ENCODE results near the gene IFNLR1. TPM values are rescaled to one million over a fixed set of nuclear protein-coding genes. Genes with fewer than 3 reads are reported as not detected.
"Not testable (repeated sequence)": the region's sequence is repeated elsewhere in the genome, so short reads cannot be mapped to it uniquely, and the experiment has no call there.

Gene IFNLR1
- total RNA-seq, 2 experiments from 2014 or later: 6.2 to 7.9 TPM

DNA sequence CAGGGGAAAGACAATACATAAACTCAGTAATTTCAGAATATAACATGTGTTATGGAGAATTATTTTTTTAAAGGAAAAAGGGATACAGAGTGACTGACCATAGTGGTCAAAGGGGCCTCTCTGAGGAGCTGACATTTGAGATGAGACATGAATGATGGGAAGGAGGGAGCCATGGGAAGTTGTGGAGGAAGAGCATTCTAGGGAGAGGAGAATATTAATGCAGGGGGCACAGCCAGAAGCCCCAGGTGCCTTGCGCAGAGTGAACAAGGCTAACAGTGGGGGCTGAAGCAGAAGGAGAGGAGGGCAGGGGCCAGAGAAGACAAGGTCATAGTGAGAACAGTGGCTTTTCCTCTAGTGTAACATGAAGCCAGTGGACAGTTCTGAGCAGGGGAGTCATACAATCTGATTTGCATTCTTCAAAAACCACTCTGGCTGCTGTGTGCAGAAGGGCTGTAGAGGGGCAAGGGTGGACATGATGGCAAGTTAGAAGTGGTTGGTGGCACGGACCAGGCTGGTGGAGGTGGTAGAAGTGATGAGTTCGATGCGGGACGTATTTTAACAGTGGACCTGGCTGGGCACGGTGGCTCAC, 28.2 kb upstream of the IFNLR1 start:
- DNase-seq: no peak
- no peak overlapping the region for H3K4me3 Mint-ChIP-seq
- ATAC-seq (ENCODE audit: low read depth): no peak
- POLR2A ChIA-PET: no interaction called here
- no peaks in the 10 kb centered on the region for H3K36me3 Mint-ChIP-seq
- peaks cover 5% of the 10 kb centered on the region for H3K9me3 Mint-ChIP-seq
- peaks cover 44% of the 10 kb centered on the region for H3K27me3 Mint-ChIP-seq
- H3K27ac Mint-ChIP-seq: no peak overlapping the region
- H3K4me1 Mint-ChIP-seq: no peaks in the 10 kb centered on the region

DNA sequence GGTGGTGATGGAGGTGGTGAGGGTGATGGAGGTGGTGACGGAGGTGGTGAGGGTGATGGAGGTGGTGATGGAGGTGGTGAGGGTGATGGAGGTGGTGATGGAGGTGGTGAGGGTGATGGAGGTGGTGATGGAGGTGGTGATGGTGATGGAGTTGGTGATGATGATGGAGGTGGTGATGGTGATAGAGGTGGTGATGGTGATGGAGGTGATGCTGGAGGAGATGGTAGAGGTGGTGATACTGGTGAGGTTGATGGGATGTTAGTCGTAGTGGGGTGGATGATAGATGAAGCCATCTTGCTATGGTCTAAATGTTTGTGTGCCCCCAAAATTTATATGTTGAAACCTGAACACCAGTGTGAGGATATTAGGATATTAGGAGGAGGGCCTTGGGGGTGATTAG, 25.3 kb upstream of the IFNLR1 start:
- ATAC-seq (ENCODE audit: low read depth) (no peak), DNase-seq (no peak)
- H3K4me3 Mint-ChIP-seq: no peak overlapping the region
- POLR2A ChIA-PET: no interaction called here
- peaks cover 5% of the 10 kb centered on the region for H3K9me3 Mint-ChIP-seq
- peaks cover 28% of the 10 kb centered on the region for H3K27me3 Mint-ChIP-seq
- no peak overlapping the region for H3K27ac Mint-ChIP-seq
- no peaks in the 10 kb centered on the region for H3K4me1 Mint-ChIP-seq
- no peaks in the 10 kb centered on the region for H3K36me3 Mint-ChIP-seq

DNA sequence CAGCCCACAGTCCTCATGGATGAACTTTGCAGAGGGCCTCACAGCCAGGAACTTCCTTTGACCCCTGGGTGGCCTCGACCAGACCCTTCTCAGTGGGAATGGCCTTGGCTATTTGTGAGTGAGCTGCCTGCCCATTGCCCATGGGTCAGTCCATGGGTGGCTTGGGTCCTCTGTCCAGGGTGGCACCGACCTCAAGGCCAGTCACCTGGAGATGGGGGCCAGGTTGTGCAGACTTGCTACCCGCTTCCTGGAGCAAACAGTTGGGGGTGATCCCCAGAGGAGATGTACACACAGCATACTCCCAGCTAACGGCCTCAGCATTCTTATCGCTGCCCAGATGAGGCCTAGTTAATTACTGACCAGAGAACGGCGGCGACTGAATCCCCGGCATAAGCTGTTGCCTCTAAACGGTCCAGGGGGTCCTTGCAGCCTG, 23.1 kb upstream of the IFNLR1 start:
- H3K27me3 Mint-ChIP-seq: peaks cover 15% of the 10 kb centered on the region
- no peak overlapping the region for H3K27ac Mint-ChIP-seq
- no peaks in the 10 kb centered on the region for H3K4me1 Mint-ChIP-seq
- DNase-seq: no peak
- H3K9me3 Mint-ChIP-seq: peaks cover 5% of the 10 kb centered on the region
- no peaks in the 10 kb centered on the region for H3K36me3 Mint-ChIP-seq
- POLR2A ChIA-PET: no interaction called here
- ATAC-seq (ENCODE audit: low read depth): no peak
- no peak overlapping the region for H3K4me3 Mint-ChIP-seq

DNA sequence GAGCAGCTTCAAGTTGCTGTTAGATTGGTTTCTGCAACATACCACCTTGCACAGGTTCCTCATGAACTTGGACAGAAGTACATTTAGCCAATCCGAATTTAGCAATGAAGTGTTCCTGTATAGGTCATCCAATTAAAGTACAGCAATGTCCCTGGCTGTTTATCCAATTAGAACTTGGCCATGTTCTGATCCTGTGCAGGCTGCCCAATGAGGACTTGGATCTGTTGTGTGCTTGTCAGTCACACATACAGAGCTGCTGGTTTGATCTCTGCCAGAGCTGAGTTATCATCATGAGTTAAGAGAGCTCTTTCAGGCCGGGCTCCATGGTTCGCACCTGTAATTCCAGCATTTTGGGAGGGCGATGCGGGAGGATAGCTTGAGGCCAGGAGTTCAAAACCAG, 22.0 kb upstream of the IFNLR1 start:
- no peak overlapping the region for H3K27ac Mint-ChIP-seq
- H3K4me3 Mint-ChIP-seq: no peak overlapping the region
- H3K36me3 Mint-ChIP-seq: no peaks in the 10 kb centered on the region
- ATAC-seq (ENCODE audit: low read depth): no peak
- peaks cover 9% of the 10 kb centered on the region for H3K27me3 Mint-ChIP-seq
- no peak for DNase-seq
- POLR2A ChIA-PET: no interaction called here
- H3K4me1 Mint-ChIP-seq: no peaks in the 10 kb centered on the region
- peaks cover 5% of the 10 kb centered on the region for H3K9me3 Mint-ChIP-seq

DNA sequence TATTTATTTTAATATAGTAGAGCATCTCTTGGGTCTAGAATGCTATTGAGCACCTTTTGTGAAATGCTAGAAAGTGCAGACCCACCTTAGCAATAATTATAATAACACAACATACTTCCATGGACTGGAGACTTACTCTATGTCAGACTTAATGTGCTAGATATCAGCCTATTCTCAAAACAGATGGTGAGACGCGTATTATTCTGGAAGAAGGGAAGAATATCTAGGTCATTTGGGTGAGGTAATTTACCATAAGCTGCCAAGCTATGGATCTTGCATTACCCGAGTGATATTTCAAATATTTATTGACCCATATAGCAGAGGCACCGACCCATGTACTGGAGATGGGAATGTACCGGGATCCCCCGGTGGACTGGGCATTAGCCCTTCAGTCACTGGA, 20.6 kb upstream of the IFNLR1 start:
- Mint-ChIP-seq H3K27ac (no peak overlapping the region), H3K4me3 (no peak overlapping the region), H3K36me3 (no peaks in the 10 kb centered on the region), H3K4me1 (peaks cover 2% of the 10 kb centered on the region), H3K9me3 (peaks cover 5% of the 10 kb centered on the region), H3K27me3 (peaks cover 10% of the 10 kb centered on the region)
- POLR2A ChIA-PET: no interaction called here
- DNase-seq (no peak), ATAC-seq (ENCODE audit: low read depth) (no peak)

DNA sequence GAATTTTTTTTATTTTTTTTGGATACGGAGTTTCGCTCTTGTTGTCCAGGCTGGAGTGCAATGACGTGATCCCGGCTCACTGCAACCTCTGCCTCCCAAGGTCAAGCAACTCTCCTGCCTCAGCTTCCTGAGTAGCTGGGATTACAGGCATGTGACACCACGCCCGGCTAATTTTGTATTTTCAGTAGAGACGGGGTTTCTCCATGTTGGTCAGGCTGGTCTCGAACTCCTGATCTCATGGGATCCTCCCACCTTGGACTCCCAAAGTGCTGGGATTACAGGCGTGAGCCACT, 20.3 kb upstream of the IFNLR1 start:
- POLR2A ChIA-PET; H3K4me3 Mint-ChIP-seq; H3K27me3 Mint-ChIP-seq; H3K9me3 Mint-ChIP-seq; H3K4me1 Mint-ChIP-seq; DNase-seq; H3K27ac Mint-ChIP-seq; H3K36me3 Mint-ChIP-seq; ATAC-seq (ENCODE audit: low read depth): not testable (repeated sequence)

DNA sequence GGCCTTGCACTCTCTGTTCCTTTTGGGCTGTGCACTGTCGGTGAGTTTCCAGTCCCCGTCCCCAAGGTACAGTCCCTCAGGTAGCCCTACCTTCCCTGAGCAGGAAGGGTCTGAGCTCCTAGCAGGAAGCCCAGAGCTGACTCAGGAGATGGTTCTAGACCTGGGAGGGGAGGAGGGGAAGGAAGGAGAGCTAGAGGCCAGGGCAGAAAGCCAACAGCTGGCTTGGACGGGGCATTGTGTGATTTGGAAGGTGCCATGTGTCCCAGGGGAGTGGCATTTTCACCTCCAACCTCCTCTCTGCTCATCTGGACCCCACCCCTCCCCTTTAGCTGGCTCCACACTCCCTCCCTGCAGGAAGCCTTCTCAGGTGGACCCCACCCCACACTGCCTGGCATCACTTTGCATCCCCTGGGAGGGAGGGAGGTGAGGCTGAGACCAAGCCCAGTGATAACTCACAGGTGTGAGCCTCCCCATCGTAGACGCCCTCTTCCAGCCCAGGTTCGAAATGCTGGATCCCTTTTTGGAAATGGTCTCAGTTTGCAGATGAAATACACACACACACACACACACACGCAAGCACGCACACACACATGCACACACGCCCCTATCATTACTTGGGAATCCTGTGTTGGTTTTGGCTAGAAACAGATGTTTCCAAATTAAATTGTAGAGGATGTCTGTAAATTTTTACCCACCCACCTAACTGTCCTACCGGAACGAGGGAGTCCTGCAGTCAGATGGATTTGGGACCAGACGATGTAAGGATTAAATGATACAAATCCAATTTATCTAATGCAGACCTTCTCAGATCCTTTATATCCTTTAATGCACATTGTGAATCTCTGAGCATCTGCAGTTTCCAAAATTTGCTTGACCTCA, 19.7 kb upstream of the IFNLR1 start:
- ATAC-seq (ENCODE audit: low read depth) (no peak), DNase-seq (no peak)
- no peak overlapping the region for H3K27ac Mint-ChIP-seq
- H3K4me3 Mint-ChIP-seq: no peak overlapping the region
- peaks cover 10% of the 10 kb centered on the region for H3K27me3 Mint-ChIP-seq
- H3K9me3 Mint-ChIP-seq: peaks cover 5% of the 10 kb centered on the region
- peaks cover 4% of the 10 kb centered on the region for H3K4me1 Mint-ChIP-seq
- POLR2A ChIA-PET: no interaction called here
- H3K36me3 Mint-ChIP-seq: no peaks in the 10 kb centered on the region

DNA sequence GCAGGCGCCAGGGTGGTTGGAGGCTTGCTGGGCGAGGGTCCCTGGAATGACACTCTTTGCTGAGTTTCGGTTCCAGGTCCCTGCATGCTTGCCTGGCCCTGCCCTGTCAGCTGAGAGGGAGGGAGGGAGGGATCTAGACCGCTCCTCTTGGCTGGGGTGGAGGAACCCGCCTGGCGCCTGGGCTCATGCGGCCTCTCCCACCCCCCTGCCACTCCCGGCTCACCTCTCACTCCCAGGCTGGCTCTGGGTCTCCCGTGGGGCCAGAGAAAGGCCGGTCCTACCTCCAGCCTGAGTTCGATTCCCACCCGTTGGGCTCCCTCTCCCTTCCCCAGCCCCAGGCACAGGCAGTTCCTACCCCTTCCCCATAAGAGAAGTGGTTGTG, 19.0 kb upstream of the IFNLR1 start:
- H3K27me3 Mint-ChIP-seq: peaks cover 10% of the 10 kb centered on the region
- H3K36me3 Mint-ChIP-seq: no peaks in the 10 kb centered on the region
- ATAC-seq (ENCODE audit: low read depth) (no peak), DNase-seq (no peak)
- POLR2A ChIA-PET: no interaction called here
- no peak overlapping the region for H3K4me3 Mint-ChIP-seq
- peaks cover 4% of the 10 kb centered on the region for H3K4me1 Mint-ChIP-seq
- no peak overlapping the region for H3K27ac Mint-ChIP-seq
- H3K9me3 Mint-ChIP-seq: peaks cover 3% of the 10 kb centered on the region

DNA sequence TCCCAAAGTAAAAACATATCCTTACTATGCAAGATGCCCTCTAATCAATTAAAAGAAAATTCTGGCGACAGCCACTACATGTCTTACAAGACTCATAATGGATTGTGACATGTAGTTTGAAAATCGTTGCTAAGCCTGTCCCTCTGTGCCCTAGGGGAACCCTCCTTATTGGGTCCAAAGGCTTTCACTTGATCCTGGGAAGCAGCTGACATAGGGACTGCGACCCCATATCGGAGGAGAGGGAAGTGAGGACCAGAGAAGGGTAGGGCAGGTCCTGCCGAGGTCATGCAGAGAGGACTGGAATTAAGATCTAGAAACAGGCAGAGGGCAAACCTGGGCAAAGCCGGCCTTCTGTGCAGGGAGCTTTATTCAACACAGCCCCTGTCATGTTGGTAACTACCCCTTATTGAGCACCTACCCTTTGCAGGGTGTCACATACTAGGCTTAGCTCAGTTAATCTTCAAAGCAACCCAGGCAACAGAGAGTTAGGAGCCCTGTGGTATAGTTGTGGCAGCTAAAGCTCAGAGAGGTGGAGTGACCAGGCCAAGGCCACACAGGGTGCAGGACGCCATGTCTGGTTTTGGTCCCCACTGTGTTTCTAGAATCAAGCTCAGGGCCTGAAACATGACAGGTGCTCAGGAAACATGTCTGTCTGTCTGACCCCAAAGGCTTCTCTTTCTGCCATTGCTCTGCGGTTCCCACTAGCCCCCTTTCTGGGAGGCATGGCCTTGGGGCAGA, 18.4 kb upstream of the IFNLR1 start:
- POLR2A ChIA-PET: no interaction called here
- H3K27me3 Mint-ChIP-seq: peaks cover 10% of the 10 kb centered on the region
- ATAC-seq (ENCODE audit: low read depth): no peak
- DNase-seq: no peak
- H3K4me1 Mint-ChIP-seq: peaks cover 4% of the 10 kb centered on the region
- no peaks in the 10 kb centered on the region for H3K9me3 Mint-ChIP-seq
- H3K36me3 Mint-ChIP-seq: no peaks in the 10 kb centered on the region
- H3K4me3 Mint-ChIP-seq: no peak overlapping the region
- no peak overlapping the region for H3K27ac Mint-ChIP-seq

DNA sequence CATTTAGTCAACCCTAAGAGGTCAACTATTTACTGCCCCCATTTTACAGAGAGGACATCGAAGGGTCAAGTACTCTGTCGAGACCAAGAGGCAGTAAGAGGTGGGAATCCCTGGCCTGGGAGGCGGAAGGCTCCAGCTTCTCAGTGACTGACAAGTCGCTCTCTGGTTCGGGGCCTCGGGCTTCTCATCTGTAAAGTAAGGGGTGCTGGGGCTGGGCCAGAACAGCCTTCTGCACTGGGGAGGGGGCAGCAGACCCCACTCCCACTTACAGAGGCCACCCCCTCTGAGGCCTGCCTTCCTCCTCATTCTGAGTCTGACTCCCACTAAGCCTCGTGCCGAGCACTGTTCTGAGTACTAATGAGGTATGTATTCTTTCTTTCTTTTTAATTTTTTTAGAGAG, 17.0 kb upstream of the IFNLR1 start:
- H3K4me3 Mint-ChIP-seq: no peak overlapping the region
- H3K9me3 Mint-ChIP-seq: no peaks in the 10 kb centered on the region
- no peak overlapping the region for H3K27ac Mint-ChIP-seq
- H3K36me3 Mint-ChIP-seq: no peaks in the 10 kb centered on the region
- peaks cover 8% of the 10 kb centered on the region for H3K4me1 Mint-ChIP-seq
- ATAC-seq (ENCODE audit: low read depth) (no peak), DNase-seq (no peak)
- POLR2A ChIA-PET: no interaction called here
- H3K27me3 Mint-ChIP-seq: peaks cover 10% of the 10 kb centered on the region

DNA sequence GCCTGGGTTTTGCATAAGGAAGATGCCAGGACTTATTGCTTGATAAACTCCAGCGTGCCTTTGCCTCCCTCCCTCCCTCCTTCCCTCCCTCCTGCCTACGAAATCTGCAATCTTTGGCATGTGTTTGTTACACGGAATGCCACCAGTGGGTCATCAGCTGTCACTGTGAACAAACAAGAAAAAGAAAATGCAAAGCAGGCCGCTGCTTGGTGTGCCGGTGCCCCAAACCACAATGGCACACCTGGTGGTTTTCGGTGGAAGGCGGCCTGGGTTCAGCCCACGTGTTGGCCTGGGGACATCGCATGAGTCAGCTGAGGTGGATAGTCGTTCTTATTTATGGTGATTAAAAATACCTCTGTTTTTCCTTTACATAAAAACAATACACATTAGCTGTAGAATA, 16.3 kb upstream of the IFNLR1 start:
- ATAC-seq (ENCODE audit: low read depth): no peak
- H3K27me3 Mint-ChIP-seq: peaks cover 10% of the 10 kb centered on the region
- peaks cover 8% of the 10 kb centered on the region for H3K4me1 Mint-ChIP-seq
- POLR2A ChIA-PET: no interaction called here
- H3K9me3 Mint-ChIP-seq: no peaks in the 10 kb centered on the region
- H3K27ac Mint-ChIP-seq: no peak overlapping the region
- DNase-seq: no peak
- no peaks in the 10 kb centered on the region for H3K36me3 Mint-ChIP-seq
- H3K4me3 Mint-ChIP-seq: no peak overlapping the region

DNA sequence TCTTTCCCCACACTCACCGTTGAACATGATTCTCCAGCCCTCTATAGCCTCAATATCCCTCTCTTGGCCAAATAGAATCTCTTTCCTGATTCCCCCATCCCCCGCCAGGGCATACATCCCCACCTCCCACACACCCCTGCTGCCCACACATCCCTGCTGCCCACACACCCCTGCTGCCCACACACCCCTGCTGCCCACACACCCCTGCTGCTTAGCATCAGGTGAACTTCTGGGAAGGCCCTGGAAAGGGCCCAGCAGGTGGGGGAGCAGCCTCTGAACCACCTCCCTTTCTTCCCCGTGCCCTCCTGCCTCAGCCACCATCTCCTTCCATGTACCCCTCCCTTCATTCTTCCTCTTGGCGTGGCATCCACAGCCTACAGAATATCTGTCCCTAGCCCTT, 15.9 kb upstream of the IFNLR1 start:
- ATAC-seq (ENCODE audit: low read depth) (no peak), DNase-seq (no peak)
- POLR2A ChIA-PET: no interaction called here
- H3K4me1 Mint-ChIP-seq: peaks cover 8% of the 10 kb centered on the region
- no peaks in the 10 kb centered on the region for H3K9me3 Mint-ChIP-seq
- no peaks in the 10 kb centered on the region for H3K36me3 Mint-ChIP-seq
- H3K4me3 Mint-ChIP-seq: no peak overlapping the region
- H3K27ac Mint-ChIP-seq: no peak overlapping the region
- H3K27me3 Mint-ChIP-seq: peaks cover 10% of the 10 kb centered on the region

DNA sequence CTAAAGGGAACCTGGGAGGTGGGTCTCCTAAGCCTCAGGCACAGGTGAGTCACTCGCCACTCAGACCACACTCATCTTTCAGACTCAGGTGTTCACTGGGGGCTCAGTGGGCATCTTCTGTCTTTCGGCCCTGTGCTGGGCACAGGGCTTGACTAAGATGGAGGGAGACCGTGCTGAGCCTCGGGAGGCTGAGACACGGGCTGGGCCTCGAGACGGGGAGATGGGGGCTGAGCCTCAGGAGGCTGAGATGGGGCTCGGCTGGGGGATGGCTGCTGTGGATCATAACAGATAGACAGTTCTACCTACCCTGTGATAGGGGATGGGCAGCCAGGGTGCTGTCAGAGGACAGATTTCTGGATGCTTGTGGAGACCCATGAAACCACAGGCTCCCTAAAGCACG, 15.5 kb upstream of the IFNLR1 start:
- Mint-ChIP-seq H3K4me3 (no peak overlapping the region), H3K36me3 (no peaks in the 10 kb centered on the region), H3K9me3 (no peaks in the 10 kb centered on the region), H3K27ac (no peak overlapping the region), H3K4me1 (peaks cover 8% of the 10 kb centered on the region), H3K27me3 (peaks cover 6% of the 10 kb centered on the region)
- no peak for DNase-seq
- no peak for ATAC-seq (ENCODE audit: low read depth)
- POLR2A ChIA-PET: interaction anchor here (1.0 kb wide), 1 partner anchor 188 kb away, joined by 4 read pairs; no protein-coding TSS in a partner anchor

DNA sequence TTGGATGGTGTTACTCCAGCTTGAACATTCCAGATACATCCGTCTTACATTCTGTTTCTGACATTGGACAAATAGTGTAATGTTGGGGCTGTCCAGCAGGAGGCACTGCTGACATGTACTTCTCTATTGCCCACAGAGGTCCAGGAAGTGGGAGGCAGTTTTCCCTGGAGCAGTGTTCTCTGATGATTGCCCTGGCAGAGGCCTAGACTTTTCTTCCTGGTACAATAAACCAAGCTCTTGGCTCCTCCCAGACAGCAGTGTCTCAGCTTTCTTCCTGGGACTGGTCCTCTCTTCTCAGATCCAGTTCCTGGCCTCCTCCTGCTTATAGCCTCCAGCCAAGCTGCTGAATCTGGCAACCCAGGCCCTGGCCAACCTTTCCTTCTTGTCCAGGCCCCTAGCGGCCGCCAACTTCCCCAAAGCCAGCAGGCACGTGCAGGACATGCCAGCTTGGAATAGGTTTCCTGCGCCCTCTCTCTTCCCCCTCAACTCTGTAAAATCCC, 14.9 kb upstream of the IFNLR1 start:
- Mint-ChIP-seq H3K9me3 (no peaks in the 10 kb centered on the region), H3K4me1 (peaks cover 8% of the 10 kb centered on the region), H3K27ac (no peak overlapping the region), H3K27me3 (peaks cover 6% of the 10 kb centered on the region), H3K36me3 (no peaks in the 10 kb centered on the region), H3K4me3 (no peak overlapping the region)
- ATAC-seq (ENCODE audit: low read depth) (no peak), DNase-seq (peak; percentile 58)
- POLR2A ChIA-PET: interaction anchor here (1.0 kb wide), 1 partner anchor 189 kb away, joined by 4 read pairs; no protein-coding TSS in a partner anchor

Data from activated naive CD8-positive, alpha-beta T cell treated with anti-CD3 and anti-CD28 coated beads, Interleukin-2, amount 10 ng/mL, durations not matched to agents 7 days and 5 days (primary cell).